K562 (cell line): ENCODE measurements around the gene RBMX. TPM values are rescaled to one million over a fixed set of nuclear protein-coding genes. Genes with fewer than 3 reads are reported as not detected.

Experiments
- ATAC-seq: fragments of 200-7000 bp; cut with Tn5 transposase; 3 replicates; pipeline ENCODE4 v1.9.1; 2020; ENCODE audit warnings: moderate library complexity
- BruUV-seq: library from RNA; stranded (reverse); fragments of 400-500 nt; replicated peaks from 2 replicates; lab custom pipeline; 2021; lab: Mats Ljungman, UMichigan
- CTCF ChIA-PET: fragments of 300-600 bp; formaldehyde crosslinking; extraction: SDS; loops from one replicate; lab custom pipeline; 2021; ENCODE audit warnings: low intra/inter-chr PET ratio; lab: Yijun Ruan, JAX
- POLR2A ChIA-PET: fragments of 300-600, 350-650 bp; sonication (Branson Sonifier 250); formaldehyde crosslinking; extraction: SDS; loops from one replicate; lab custom pipeline; 2021; ENCODE audit warnings: antibody characterized with exemption, inconsistent platforms; lab: Yijun Ruan, JAX
- DNase-seq, 4 experiments: peaks; one replicate each; pipeline versions ENCODE4 v3.0.0 to v3.0.0-alpha.2; 2011 to 2018; ENCODE audit warnings: low spot score in 3 of 4, mixed read lengths in 3 of 4; ENCODE audit errors: extremely low read depth in 1 of 4
- FAIRE-seq: peaks from 2 replicates; lab custom pipeline; 2011; peaks lifted over from hg19 to GRCh38; lab: Jason Lieb, UNC
- H2AFZ ChIP-seq: 2 replicates; pipeline ENCODE4 v1.6.0; 2011; ENCODE audit warnings: low read depth, low read length, control low read depth, inconsistent platforms
- H3K27ac ChIP-seq: fragments of 200-600 bp; 3 replicates; pipeline ENCODE4 v1.8.0; 2011; ENCODE audit warnings: low read depth, mild to moderate bottlenecking, control low read depth, inconsistent platforms, low read length, moderate library complexity, mixed read lengths; ENCODE audit errors: extremely low read depth
- H3K27me3 ChIP-seq, 2 experiments: fragments of 300-600 bp in 1 of 2; 2 replicates in 1 of 2; 3 replicates in 1 of 2; pipeline versions ENCODE4 v1.6.0 to v1.8.0; 2011; ENCODE audit warnings: inconsistent platforms in 2 of 2, low read length in 2 of 2, mild to moderate bottlenecking in 1 of 2, mixed read lengths in 1 of 2, moderate library complexity in 1 of 2; ENCODE audit not compliant: control insufficient read depth in 2 of 2, insufficient read depth in 2 of 2
- H3K36me3 ChIP-seq: fragments of 300-600 bp; 3 replicates; pipeline ENCODE4 v1.8.0; 2011; ENCODE audit warnings: mild to moderate bottlenecking, low read length, inconsistent platforms; ENCODE audit not compliant: control insufficient read depth, insufficient read depth
- H3K4me1 ChIP-seq, 2 experiments: fragments of 200-600 bp in 1 of 2; replicated peaks in 1 of 2; 2 replicates in 1 of 2; 3 replicates in 1 of 2; pipeline versions ENCODE4 v1.5.1 to v1.8.0; 2011; ENCODE audit warnings: inconsistent platforms in 2 of 2, low read length in 2 of 2, mild to moderate bottlenecking in 1 of 2, mixed read lengths in 1 of 2, moderate library complexity in 1 of 2; ENCODE audit not compliant: control insufficient read depth in 2 of 2, insufficient read depth in 2 of 2
- H3K4me2 ChIP-seq: 2 replicates; pipeline ENCODE4 v1.6.1; 2011; ENCODE audit warnings: low read length, control low read depth, inconsistent platforms, mixed read lengths; ENCODE audit not compliant: insufficient read depth
- H3K4me3 ChIP-seq: fragments of 200-600 bp; sonication (generic), shearing (Covaris generic); 2 replicates; pipeline ENCODE4 v1.5.1; 2016; ENCODE audit warnings: control low read depth, inconsistent platforms
- H3K79me2 ChIP-seq: fragments of 200-600 bp; 3 replicates; pipeline ENCODE4 v1.8.0; 2011; ENCODE audit warnings: low read length, inconsistent platforms; ENCODE audit not compliant: control insufficient read depth, insufficient read depth
- H3K9ac ChIP-seq, 2 experiments: 2 replicates each; pipeline versions ENCODE4 v1.6.0 to v1.6.1; 2011; ENCODE audit warnings: low read depth in 2 of 2, low read length in 2 of 2, control low read depth in 1 of 2, inconsistent platforms in 1 of 2, mild to moderate bottlenecking in 1 of 2, mixed read lengths in 1 of 2; ENCODE audit not compliant: insufficient read depth in 1 of 2
- H3K9me1 ChIP-seq: one replicate; pipeline ENCODE4 v1.6.0; 2011; ENCODE audit warnings: inconsistent platforms, mild to moderate bottlenecking, low read length, moderate library complexity; ENCODE audit not compliant: control insufficient read depth, insufficient read depth
- H3K9me3 ChIP-seq: replicated peaks from 2 replicates; pipeline ENCODE4 v1.5.1; 2011; ENCODE audit warnings: low read depth, low read length, inconsistent platforms; ENCODE audit not compliant: control insufficient read depth, insufficient read depth
- H4K20me1 ChIP-seq: replicated peaks from 2 replicates; pipeline ENCODE4 v1.6.1; 2011; ENCODE audit warnings: low read length, inconsistent platforms, mixed read lengths; ENCODE audit not compliant: control insufficient read depth, insufficient read depth
- HOMEZ ChIP-seq: fragments of 250-450 bp; sonication (Bioruptor Pico); IDR thresholded peaks from 2 replicates; pipeline ENCODE4 v1.4.0; 2020; ENCODE audit warnings: mild to moderate bottlenecking, moderate library complexity
- MEF2D ChIP-seq: conservative IDR thresholded peaks from 2 replicates; pipeline ENCODE4 v1.6.1; 2016; ENCODE audit warnings: low read depth, missing genetic modification characterization, missing compliant biosample characterization
- SOX6 ChIP-seq: fragments of 450-650 bp; IDR thresholded peaks from 2 replicates; pipeline ENCODE4 v1.6.1; 2014; ENCODE audit warnings: mild to moderate bottlenecking
- ZNF175 ChIP-seq: fragments of 200-800 bp; sonication (Bioruptor generic); IDR thresholded peaks from 2 replicates; pipeline ENCODE4 v1.6.1; 2016; ENCODE audit warnings: low read depth, mild to moderate bottlenecking, missing genetic modification characterization, missing compliant biosample characterization
- ZNF740 ChIP-seq, 3 experiments: fragments of 200-800 bp in 1 of 3; sonication (Bioruptor generic) in 1 of 3; sonication (generic) in 1 of 3; formaldehyde crosslinking in 1 of 3; IDR thresholded peaks; 2 replicates each; pipeline versions ENCODE4 v1.6.1 to v1.8.0; 2016 to 2022; ENCODE audit warnings: mild to moderate bottlenecking in 2 of 3, missing compliant biosample characterization in 2 of 3, missing genetic modification characterization in 2 of 3, missing genetic modification reagents in 1 of 3
- ZNF766 ChIP-seq: fragments of 200-800 bp; sonication (Bioruptor generic); conservative IDR thresholded peaks from 2 replicates; pipeline ENCODE4 v1.6.1; 2016; ENCODE audit warnings: missing genetic modification characterization, missing compliant biosample characterization
- in situ Hi-C: fragments of 300-500 bp; cut with MboI; formaldehyde crosslinking; loops from 4 replicates; pipeline ENCODE4 v1.15.0; 2018; ENCODE audit warnings: inconsistent platforms, mixed read lengths
- intact Hi-C: fragments of 100-400 bp; cut with micrococcal nuclease; formaldehyde crosslinking; loops from 2 replicates; pipeline ENCODE4 v1.14.2; 2022
- polyA plus RNA-seq, 8 experiments: library from polyadenylated mRNA; depleted of rRNA in 4 of 8; stranded (reverse) in 5 of 8; unstranded in 3 of 8; fragments of >200 nt; fragmentation: Nextera tagmentation in 2 of 8; fragmentation: Illumina TruSeq in 1 of 8; extraction: Ambion mirVana in 2 of 8; extraction: Trizol in 1 of 8; gene quantifications; 2 replicates each; pipeline versions ENCODE4 v1.2.1 to v1.2.3, GENCODE V29; 2011 to 2014; ENCODE audit warnings: inconsistent platforms in 1 of 8, missing spikeins in 1 of 8
- total RNA-seq, 7 experiments: library from RNA; depleted of rRNA in 6 of 7; stranded (reverse); fragments of >200 nt in 6 of 7; fragmentation: Illumina TruSeq in 2 of 7; extraction: Trizol in 2 of 7; gene quantifications; 2 replicates each; pipeline versions ENCODE4 v1.2.1 to v1.2.3, GENCODE V29; 2011 to 2021; ENCODE audit warnings: low replicate concordance in 1 of 7

The RBMX gene
- total and polyA plus RNA-seq, 9 of the 15 experiments (the other 6 are each of a cell fraction or from before 2014, with no cell fraction given), result 405 to 671 (median 540) TPM

- H3K27ac ChIP-seq, result no peak overlapping the region; the same call in 2 of the 3 replicates
- H4K20me1 ChIP-seq, result no peaks in the 10 kb centered on the region
- POLR2A ChIA-PET, result interaction anchor here (1.7 kb wide), 1 partner anchor 40 kb away, joined by 7 read pairs; the partner anchor contains the start of gene RBMX
- no peak overlapping the region for H3K4me3 ChIP-seq
- H3K4me1 ChIP-seq, result no peaks in the 10 kb centered on the region; a peak in 1 of 5 replicates
- H2AFZ ChIP-seq, result no peak overlapping the region
- H3K9me1 ChIP-seq, result no peaks in the 10 kb centered on the region
- DNase-seq (no peak), FAIRE-seq (no peak), ATAC-seq (no peak)
- intact Hi-C loops (no loop called here), in situ Hi-C loops (loop anchor here (10.0 kb wide), 1 partner anchor 205 kb away; no protein-coding TSS in a partner anchor)
- CTCF ChIA-PET, result no interaction called here
- H3K9ac ChIP-seq, result no peak overlapping the region
- no peaks in the 10 kb centered on the region for H3K27me3 ChIP-seq
- no peaks in the 10 kb centered on the region for H3K79me2 ChIP-seq
- no peaks in the 10 kb centered on the region; the same call in 1 of the 2 replicates for H3K9me3 ChIP-seq
- no TSS peak for BruUV-seq
- TF ChIP-seq ZNF740 (CRISPR knock-in tag; IDR thresholded peaks at IDR 0.05) (no peak), ZNF740 (tag; IDR thresholded peaks at IDR 0.05) (no peak), ZNF766 (CRISPR knock-in tag) (no peak), SOX6 (no peak), MEF2D (tag) (no peak), HOMEZ (no peak), ZNF175 (CRISPR knock-in tag) (no peak)
- H3K4me2 ChIP-seq, result no peak overlapping the region
- peaks cover 15% of the 10 kb centered on the region; the same call in 1 of the 3 replicates for H3K36me3 ChIP-seq
These were observed 39.5 kb upstream of the RBMX start for GRCh38 chrX:136920001-136920400.
